Measurements from ENCODE around the gene PALS2. TPM values are rescaled to one million over a fixed set of nuclear protein-coding genes. Genes with fewer than 3 reads are reported as not detected.

The PALS2 gene
- total and polyA plus RNA-seq, 7 donors = 0.60 to 14.2 (median 6.9) TPM

DNA sequence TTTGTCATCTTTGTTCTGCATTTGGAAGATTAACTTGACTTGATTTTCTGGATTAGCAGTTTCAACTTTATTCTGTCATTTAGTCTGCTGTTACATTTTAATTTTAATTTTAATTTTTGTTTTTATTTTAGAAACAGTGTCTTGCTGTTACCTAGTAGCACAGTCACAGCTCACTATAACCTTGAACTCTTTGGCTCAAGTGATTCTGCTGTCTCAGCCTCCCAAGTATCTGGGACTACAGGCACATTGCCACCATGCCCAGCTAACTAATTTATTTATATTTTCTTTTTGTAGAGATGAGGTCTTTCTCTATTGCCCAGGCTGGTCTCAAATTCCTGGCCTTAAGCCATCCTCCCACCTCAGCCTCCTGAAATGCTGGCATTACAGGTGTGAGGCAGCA, 35.3 kb downstream of the PALS2 start:
- intact Hi-C loops (cut with DNase I) = no loop called here
- no peak overlapping the region for H3K27ac ChIP-seq
- no peak overlapping the region for H3K4me3 ChIP-seq
- H3K36me3 ChIP-seq = no peaks in the 10 kb centered on the region
- DNase-seq = no peak
- TF ChIP-seq, protein P1, sequence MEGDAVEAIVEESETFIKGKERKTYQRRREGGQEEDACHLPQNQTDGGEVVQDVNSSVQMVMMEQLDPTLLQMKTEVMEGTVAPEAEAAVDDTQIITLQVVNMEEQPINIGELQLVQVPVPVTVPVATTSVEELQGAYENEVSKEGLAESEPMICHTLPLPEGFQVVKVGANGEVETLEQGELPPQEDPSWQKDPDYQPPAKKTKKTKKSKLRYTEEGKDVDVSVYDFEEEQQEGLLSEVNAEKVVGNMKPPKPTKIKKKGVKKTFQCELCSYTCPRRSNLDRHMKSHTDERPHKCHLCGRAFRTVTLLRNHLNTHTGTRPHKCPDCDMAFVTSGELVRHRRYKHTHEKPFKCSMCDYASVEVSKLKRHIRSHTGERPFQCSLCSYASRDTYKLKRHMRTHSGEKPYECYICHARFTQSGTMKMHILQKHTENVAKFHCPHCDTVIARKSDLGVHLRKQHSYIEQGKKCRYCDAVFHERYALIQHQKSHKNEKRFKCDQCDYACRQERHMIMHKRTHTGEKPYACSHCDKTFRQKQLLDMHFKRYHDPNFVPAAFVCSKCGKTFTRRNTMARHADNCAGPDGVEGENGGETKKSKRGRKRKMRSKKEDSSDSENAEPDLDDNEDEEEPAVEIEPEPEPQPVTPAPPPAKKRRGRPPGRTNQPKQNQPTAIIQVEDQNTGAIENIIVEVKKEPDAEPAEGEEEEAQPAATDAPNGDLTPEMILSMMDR (IDR thresholded peaks at IDR 0.05) = no peak
- TF ChIP-seq EP300 (IDR thresholded peaks at IDR 0.05) (no peak), POLR2AphosphoS5 (IDR thresholded peaks at IDR 0.05) (no peak), POLR2A (IDR thresholded peaks at IDR 0.05) (no peak)
- no peaks in the 10 kb centered on the region for H3K27me3 ChIP-seq
- H3K9me3 ChIP-seq = no peaks in the 10 kb centered on the region
- no peaks in the 10 kb centered on the region for H3K4me1 ChIP-seq

DNA sequence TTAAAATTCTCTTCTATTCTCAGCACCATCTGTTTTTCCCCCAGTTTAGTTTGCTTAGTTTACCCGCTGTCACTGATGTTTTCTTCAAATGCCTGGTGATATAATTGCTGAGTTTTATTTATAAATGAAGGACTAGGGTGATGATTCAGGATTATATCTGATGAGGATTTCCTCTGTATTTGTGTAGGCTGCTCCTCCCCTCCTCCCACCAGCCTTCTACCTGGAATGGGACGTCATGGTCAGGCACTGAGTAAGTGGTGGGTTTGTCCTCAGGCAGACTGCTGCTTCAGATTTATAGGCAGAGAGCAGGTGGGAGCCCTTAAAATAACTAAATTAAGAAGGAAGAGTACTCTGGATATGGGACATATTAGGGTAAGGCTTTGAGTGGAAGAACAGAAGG, 35.8 kb downstream of the PALS2 start:
- no peak overlapping the region for H3K27ac ChIP-seq
- H3K36me3 ChIP-seq = no peaks in the 10 kb centered on the region
- H3K4me1 ChIP-seq = no peaks in the 10 kb centered on the region
- no peaks in the 10 kb centered on the region for H3K9me3 ChIP-seq
- no peak overlapping the region for H3K4me3 ChIP-seq
- 70 to 84% methylated on average over 2 of the region's 2 CpGs for WGBS, 2 donors
- H3K27me3 ChIP-seq = no peaks in the 10 kb centered on the region
- intact Hi-C loops (cut with DNase I) = no loop called here
- TF ChIP-seq POLR2AphosphoS5 (IDR thresholded peaks at IDR 0.05) = no peak
- TF ChIP-seq POLR2A (IDR thresholded peaks at IDR 0.05) = no peak
- TF ChIP-seq EP300 (IDR thresholded peaks at IDR 0.05) = no peak
- DNase-seq = no peak

DNA sequence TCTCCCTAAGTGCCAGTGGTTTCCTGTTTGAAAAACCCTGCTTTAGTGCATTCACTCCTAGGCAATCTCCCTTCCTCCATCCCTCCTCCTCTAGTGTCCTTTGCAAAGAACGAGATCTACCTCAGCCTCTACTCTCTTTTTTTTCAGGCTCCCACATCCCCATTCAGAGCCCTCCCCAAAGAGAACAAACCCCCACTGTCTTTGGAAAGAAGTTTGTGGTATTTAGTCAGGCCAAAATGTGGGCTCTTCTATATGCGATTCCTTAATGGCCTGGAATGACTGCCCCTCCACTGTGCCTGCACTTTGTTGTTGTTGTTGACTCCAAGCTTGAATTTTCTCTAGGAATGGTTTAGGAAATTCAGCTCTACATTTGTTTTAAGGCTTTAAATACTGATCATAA, 36.3 kb downstream of the PALS2 start:
- intact Hi-C loops (cut with DNase I) = no loop called here
- Histone ChIP-seq H3K4me3 (no peak overlapping the region), H3K27me3 (no peaks in the 10 kb centered on the region), H3K4me1 (no peaks in the 10 kb centered on the region), H3K27ac (no peak overlapping the region), H3K9me3 (no peaks in the 10 kb centered on the region), H3K36me3 (no peaks in the 10 kb centered on the region)
- TF ChIP-seq POLR2AphosphoS5 (IDR thresholded peaks at IDR 0.05) = no peak
- TF ChIP-seq EP300 (IDR thresholded peaks at IDR 0.05) = no peak
- TF ChIP-seq, protein P1 (IDR thresholded peaks at IDR 0.05) = no peak
- no peak for TF ChIP-seq POLR2A (IDR thresholded peaks at IDR 0.05)
- WGBS, 2 donors = 76 to 95% methylated on average over 2 of the region's 2 CpGs
- DNase-seq = no peak

DNA sequence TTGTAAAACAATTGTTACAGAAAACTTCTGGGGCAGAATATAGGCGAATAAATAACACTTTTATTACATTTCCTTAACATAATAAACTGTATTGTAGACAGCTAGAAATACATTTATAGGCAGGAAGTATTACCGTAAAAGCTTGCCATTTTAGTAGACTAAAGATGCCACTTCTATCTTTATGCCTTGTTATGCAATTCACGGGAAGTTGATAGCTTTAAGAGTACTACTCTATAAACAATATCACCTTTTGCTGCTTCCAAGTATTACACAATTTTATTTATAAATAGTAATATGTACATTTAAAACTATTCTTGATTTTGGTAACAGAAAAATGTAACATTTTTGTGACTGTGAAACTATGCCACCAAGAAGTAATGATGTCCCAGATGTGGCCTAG, 37.9 kb downstream of the PALS2 start:
- no peak overlapping the region for H3K4me3 ChIP-seq
- no peaks in the 10 kb centered on the region for H3K9me3 ChIP-seq
- no peak for DNase-seq
- H3K4me1 ChIP-seq = no peaks in the 10 kb centered on the region
- no peaks in the 10 kb centered on the region for H3K27me3 ChIP-seq
- no peak overlapping the region for H3K27ac ChIP-seq
- intact Hi-C loops (cut with DNase I) = no loop called here
- 31 to 61% methylated on average over 3 of the region's 3 CpGs for WGBS, 2 donors
- H3K36me3 ChIP-seq = no peaks in the 10 kb centered on the region
- TF ChIP-seq EP300 (IDR thresholded peaks at IDR 0.05) (no peak), POLR2AphosphoS5 (IDR thresholded peaks at IDR 0.05) (no peak), POLR2A (IDR thresholded peaks at IDR 0.05) (no peak)
- TF ChIP-seq, protein P1 (IDR thresholded peaks at IDR 0.05) = no peak

DNA sequence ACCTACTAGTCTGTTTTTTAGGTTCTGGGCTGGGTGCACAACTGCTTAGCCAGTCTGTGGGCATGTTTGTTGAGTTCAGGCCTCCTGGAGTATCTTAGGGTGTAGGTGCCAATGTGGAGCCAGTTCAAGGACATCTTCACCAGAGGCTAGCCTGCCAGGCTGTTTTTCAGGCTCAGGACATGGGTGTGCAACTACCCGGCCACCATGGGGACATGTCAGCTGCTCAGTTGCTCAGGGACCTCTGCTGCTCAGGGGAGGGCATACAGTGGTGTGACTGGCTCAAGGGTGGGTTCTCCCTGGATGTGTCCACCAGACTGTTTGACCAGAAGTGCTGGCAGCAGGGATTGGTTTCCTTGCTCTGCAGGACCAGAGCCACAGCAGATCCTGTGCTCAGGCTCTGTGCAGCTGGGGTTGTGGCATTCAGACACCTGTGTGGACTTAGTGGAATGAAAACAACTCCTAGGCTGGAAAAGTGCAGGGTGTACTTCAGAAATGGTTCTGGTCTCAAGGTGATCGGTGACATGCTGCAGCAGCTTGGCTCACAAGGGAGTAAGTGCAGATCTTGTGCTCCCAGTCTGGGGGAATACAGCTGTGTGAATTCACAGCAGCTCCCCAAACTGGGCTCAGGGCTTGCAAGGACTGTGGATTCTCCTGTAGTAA, 44.8 kb downstream of the PALS2 start:
- peaks cover 0 to 4% (median 0%) of the 10 kb centered on the region in 4 donors for H3K9me3 ChIP-seq
- TF ChIP-seq EP300 (IDR thresholded peaks at IDR 0.05) (no peak), POLR2AphosphoS5 (IDR thresholded peaks at IDR 0.05) (no peak), POLR2A (IDR thresholded peaks at IDR 0.05) (no peak)
- TF ChIP-seq, protein P1 (IDR thresholded peaks at IDR 0.05) = no peak
- DNase-seq = no peak
- H3K27me3 ChIP-seq = no peaks in the 10 kb centered on the region
- intact Hi-C loops (cut with DNase I) = no loop called here
- WGBS, 2 donors = 91 to 96% methylated on average over 2 of the region's 2 CpGs
- no peaks in the 10 kb centered on the region for H3K4me1 ChIP-seq
- H3K4me3 ChIP-seq = no peak overlapping the region
- no peaks in the 10 kb centered on the region for H3K36me3 ChIP-seq
- H3K27ac ChIP-seq = no peak overlapping the region

Measured in sigmoid colon (tissue), 7 donors.